GM12878 (cell line): ENCODE results near the gene ZNF423. TPM values are rescaled to one million over a fixed set of nuclear protein-coding genes. Genes with fewer than 3 reads are reported as not detected.

Experiments
- ATAC-seq: fragments of 200-7000 bp; cut with Tn5 transposase; 3 replicates; pipeline ENCODE4 v1.9.1; 2020; ENCODE audit warnings: mild to moderate bottlenecking, moderate library complexity
- BruUV-seq: library from RNA; stranded (reverse); fragments of 400-500 nt; replicated peaks from 2 replicates; lab custom pipeline; 2021; lab: Mats Ljungman, UMichigan
- CTCF ChIA-PET: fragments of 300-600 bp; sonication (Branson Sonifier 250); formaldehyde crosslinking; extraction: SDS; loops from one replicate; lab custom pipeline; 2021; ENCODE audit warnings: inconsistent platforms; lab: Yijun Ruan, JAX
- POLR2A ChIA-PET: fragments of 350-600 bp; formaldehyde crosslinking; extraction: SDS; loops from one replicate; lab custom pipeline; 2021; ENCODE audit warnings: inconsistent platforms; lab: Charles Lee
- RAD21 ChIA-PET: fragments of 300-600 bp; sonication (Branson Sonifier 250); formaldehyde crosslinking; loops from one replicate; lab custom pipeline; 2023; ENCODE audit warnings: antibody characterized with exemption; ENCODE audit not compliant: unreplicated experiment; lab: Charles Lee
- SMC1A ChIA-PET: fragments of 300-600 bp; sonication (Branson Sonifier 250); formaldehyde crosslinking; loops from one replicate; lab custom pipeline; 2023; ENCODE audit not compliant: unreplicated experiment, uncharacterized antibody; lab: Charles Lee
- DNase-seq: peaks from one replicate; pipeline ENCODE4 v3.0.0-alpha.2; 2011; ENCODE audit warnings: low read depth, low spot score
- FAIRE-seq: peaks from 3 replicates; lab custom pipeline; 2011; peaks lifted over from hg19 to GRCh38; lab: Jason Lieb, UNC
- H2AFZ ChIP-seq: 2 replicates; pipeline ENCODE4 v1.6.0; 2011; ENCODE audit warnings: low read depth, low read length, control low read depth; ENCODE audit not compliant: control insufficient read depth
- H3K27ac ChIP-seq: 2 replicates; pipeline ENCODE4 v1.5.1; 2011; ENCODE audit warnings: control low read depth; ENCODE audit not compliant: control insufficient read depth, insufficient read depth
- H3K27me3 ChIP-seq, 2 experiments: replicated peaks in 1 of 2; 2 replicates each; pipeline versions ENCODE4 v1.6.0 to v1.6.1; 2011; ENCODE audit warnings: low read length in 1 of 2; ENCODE audit not compliant: control insufficient read depth in 2 of 2, insufficient read depth in 2 of 2
- H3K36me3 ChIP-seq, 2 experiments: 2 replicates each; pipeline ENCODE4 v1.5.1; 2011; ENCODE audit warnings: low read length in 1 of 2; ENCODE audit not compliant: control insufficient read depth in 2 of 2, insufficient read depth in 2 of 2
- H3K4me1 ChIP-seq: 2 replicates; pipeline ENCODE4 v1.6.1; 2011; ENCODE audit warnings: mild to moderate bottlenecking, low read length, moderate library complexity, mixed read lengths; ENCODE audit not compliant: control insufficient read depth, insufficient read depth
- H3K4me2 ChIP-seq: 2 replicates; pipeline ENCODE4 v1.6.0; 2011; ENCODE audit warnings: control low read depth; ENCODE audit not compliant: control insufficient read depth, insufficient read depth
- H3K4me3 ChIP-seq: fragments of 200-600 bp; sonication (generic); 2 replicates; pipeline ENCODE4 v1.5.1; 2016
- H3K79me2 ChIP-seq: 2 replicates; pipeline ENCODE4 v1.6.0; 2011; ENCODE audit warnings: low read length; ENCODE audit not compliant: control insufficient read depth, insufficient read depth
- H3K9ac ChIP-seq: 2 replicates; pipeline ENCODE4 v1.8.0; 2011; ENCODE audit warnings: low read length, control low read depth, mixed read lengths; ENCODE audit not compliant: control insufficient read depth, insufficient read depth
- H3K9me3 ChIP-seq: replicated peaks from 3 replicates; pipeline ENCODE4 v1.5.1; 2011; ENCODE audit warnings: mild to moderate bottlenecking, low read length; ENCODE audit not compliant: control insufficient read depth, insufficient read depth
- H4K20me1 ChIP-seq: 2 replicates; pipeline ENCODE4 v1.6.0; 2011; ENCODE audit not compliant: control insufficient read depth, insufficient read depth
- CBX5 ChIP-seq: sonication (generic); IDR thresholded peaks from 2 replicates; pipeline ENCODE4 v1.6.1; 2016; ENCODE audit warnings: low read depth, moderate library complexity, mild to moderate bottlenecking, inconsistent platforms
- CREM ChIP-seq: IDR thresholded peaks from 2 replicates; pipeline ENCODE4 v1.6.1; 2014; ENCODE audit warnings: antibody characterized with exemption, low read depth
- IRF4 ChIP-seq: IDR thresholded peaks from 2 replicates; pipeline ENCODE4 v1.6.1; 2011; ENCODE audit warnings: low read depth, low read length
- MEF2A ChIP-seq: IDR thresholded peaks from 2 replicates; pipeline ENCODE4 v1.6.1; 2011; ENCODE audit warnings: low read depth, mild to moderate bottlenecking, low read length, moderate library complexity; ENCODE audit not compliant: insufficient read depth
- NFXL1 ChIP-seq: fragments of 450-650 bp; IDR thresholded peaks from 2 replicates; pipeline ENCODE4 v1.6.1; 2017; ENCODE audit warnings: antibody characterized with exemption, mild to moderate bottlenecking, borderline replicate concordance
- PML ChIP-seq: IDR thresholded peaks from 2 replicates; pipeline ENCODE4 v1.6.1; 2012; ENCODE audit warnings: low read length, inconsistent platforms
- POLR2AphosphoS5 ChIP-seq: IDR thresholded peaks from 2 replicates; pipeline ENCODE4 v1.6.1; 2011; ENCODE audit warnings: mild to moderate bottlenecking, low read length, inconsistent platforms
- RELA ChIP-seq: fragments of 450-650 bp; IDR thresholded peaks from 2 replicates; pipeline ENCODE4 v1.8.0; 2014; ENCODE audit warnings: borderline replicate concordance; ENCODE audit not compliant: partially characterized antibody
- RUNX3 ChIP-seq: IDR thresholded peaks from 2 replicates; pipeline ENCODE4 v1.6.1; 2012; ENCODE audit warnings: low read length, inconsistent platforms
- SMC3 ChIP-seq: IDR thresholded peaks from 2 replicates; pipeline ENCODE4 v1.6.1; 2011; ENCODE audit warnings: low read length, improper control_type of control experiment, borderline replicate concordance
- SREBF1 ChIP-seq: IDR thresholded peaks from 2 replicates; pipeline ENCODE4 v1.6.1; 2012; ENCODE audit warnings: mild to moderate bottlenecking, low read length
- STAT1 ChIP-seq: fragments of 450-650 bp; conservative IDR thresholded peaks from 2 replicates; pipeline ENCODE4 v1.6.1; 2014; ENCODE audit warnings: antibody characterized with exemption, mild to moderate bottlenecking
- ZSCAN29 ChIP-seq: fragments of 450-650 bp; IDR thresholded peaks from 2 replicates; pipeline ENCODE4 v1.6.1; 2017; ENCODE audit warnings: mild to moderate bottlenecking, moderate library complexity
- WGBS: methylation state at CpG from one replicate; pipeline ENCODE4 v1.1.6; 2016; ENCODE audit warnings: low lambda C conversion rate; ENCODE audit not compliant: insufficient replicate concordance, insufficient coverage; ENCODE audit errors: missing lambda C conversion rate; 5-methylcytosine and 5-hydroxymethylcytosine counted together
- in situ Hi-C: fragments of 300-500 bp; cut with MboI; formaldehyde crosslinking; loops from 9 replicates; pipeline ENCODE4 v1.14.3; 2018; ENCODE audit warnings: mixed read lengths
- intact Hi-C: fragments of 100-400 bp; cut with micrococcal nuclease; formaldehyde crosslinking; loops from one replicate; pipeline ENCODE4 v1.14.2; 2022; ENCODE audit not compliant: unreplicated experiment
- polyA plus RNA-seq, 11 experiments: library from polyadenylated mRNA; depleted of rRNA in 4 of 11; unstranded in 6 of 11; stranded (reverse) in 5 of 11; fragments of >200 nt; fragmentation: Nextera tagmentation in 4 of 11; fragmentation: Illumina TruSeq in 1 of 11; extraction: Ambion mirVana in 4 of 11; extraction: Trizol in 1 of 11; gene quantifications; 1 replicate in 1 of 11; 2 replicates in 10 of 11; pipeline versions ENCODE4 v1.2.1 to v1.2.3, GENCODE V29; 2011 to 2016; ENCODE audit warnings: inconsistent platforms in 2 of 11, missing spikeins in 2 of 11, low read depth in 1 of 11
- total RNA-seq, 4 experiments: library from RNA; depleted of rRNA in 3 of 4; stranded (reverse); fragments of >200 nt in 3 of 4; fragmentation: Illumina TruSeq in 1 of 4; extraction: Trizol in 1 of 4; gene quantifications; 2 replicates each; pipeline versions ENCODE4 v1.2.1 to v1.2.3, GENCODE V29; 2013 to 2021
- TF ChIP-seq, protein P1 (sequence below): fragments of 450-650 bp; IDR thresholded peaks from 2 replicates; pipeline ENCODE4 v1.6.1; 2017; ENCODE audit warnings: mild to moderate bottlenecking, moderate library complexity
- TF ChIP-seq, protein P2 (sequence below): IDR thresholded peaks from 2 replicates; pipeline ENCODE4 v1.6.1; 2011; ENCODE audit warnings: low read depth, mild to moderate bottlenecking, low read length, moderate library complexity, borderline replicate concordance; ENCODE audit errors: extremely low read depth
- TF ChIP-seq, protein P3 (sequence below): fragments of 450-650 bp; IDR thresholded peaks from 2 replicates; pipeline ENCODE4 v1.6.1; 2018; ENCODE audit warnings: mild to moderate bottlenecking, low read depth, moderate library complexity; ENCODE audit not compliant: partially characterized antibody

ZNF423 gene
- total and polyA plus RNA-seq, 10 of the 15 experiments (the other 5 are each of a cell fraction or from before 2014, with no cell fraction given): 0.03 to 0.64 (median 0.10) TPM

DNA sequence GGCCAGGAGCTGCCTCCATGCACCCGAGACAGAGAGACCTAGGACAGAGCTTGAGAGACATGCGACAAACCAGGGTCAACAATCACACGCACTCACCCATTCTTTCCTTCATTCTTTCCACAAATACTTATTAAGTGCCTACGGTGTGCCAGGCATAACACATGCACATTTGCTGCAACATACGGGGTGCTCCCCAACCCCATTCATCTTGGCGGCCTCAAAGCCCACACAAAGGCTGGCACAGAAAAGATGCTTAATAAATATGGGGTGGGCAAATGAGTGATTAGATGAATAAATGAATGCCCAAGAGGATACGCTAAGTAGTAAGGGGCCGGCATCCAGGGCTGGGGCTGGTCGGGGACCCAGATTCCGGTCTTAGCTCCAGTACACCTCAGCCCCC, 117.9 kb downstream of the ZNF423 start (continued):
- TF ChIP-seq, protein P1, sequence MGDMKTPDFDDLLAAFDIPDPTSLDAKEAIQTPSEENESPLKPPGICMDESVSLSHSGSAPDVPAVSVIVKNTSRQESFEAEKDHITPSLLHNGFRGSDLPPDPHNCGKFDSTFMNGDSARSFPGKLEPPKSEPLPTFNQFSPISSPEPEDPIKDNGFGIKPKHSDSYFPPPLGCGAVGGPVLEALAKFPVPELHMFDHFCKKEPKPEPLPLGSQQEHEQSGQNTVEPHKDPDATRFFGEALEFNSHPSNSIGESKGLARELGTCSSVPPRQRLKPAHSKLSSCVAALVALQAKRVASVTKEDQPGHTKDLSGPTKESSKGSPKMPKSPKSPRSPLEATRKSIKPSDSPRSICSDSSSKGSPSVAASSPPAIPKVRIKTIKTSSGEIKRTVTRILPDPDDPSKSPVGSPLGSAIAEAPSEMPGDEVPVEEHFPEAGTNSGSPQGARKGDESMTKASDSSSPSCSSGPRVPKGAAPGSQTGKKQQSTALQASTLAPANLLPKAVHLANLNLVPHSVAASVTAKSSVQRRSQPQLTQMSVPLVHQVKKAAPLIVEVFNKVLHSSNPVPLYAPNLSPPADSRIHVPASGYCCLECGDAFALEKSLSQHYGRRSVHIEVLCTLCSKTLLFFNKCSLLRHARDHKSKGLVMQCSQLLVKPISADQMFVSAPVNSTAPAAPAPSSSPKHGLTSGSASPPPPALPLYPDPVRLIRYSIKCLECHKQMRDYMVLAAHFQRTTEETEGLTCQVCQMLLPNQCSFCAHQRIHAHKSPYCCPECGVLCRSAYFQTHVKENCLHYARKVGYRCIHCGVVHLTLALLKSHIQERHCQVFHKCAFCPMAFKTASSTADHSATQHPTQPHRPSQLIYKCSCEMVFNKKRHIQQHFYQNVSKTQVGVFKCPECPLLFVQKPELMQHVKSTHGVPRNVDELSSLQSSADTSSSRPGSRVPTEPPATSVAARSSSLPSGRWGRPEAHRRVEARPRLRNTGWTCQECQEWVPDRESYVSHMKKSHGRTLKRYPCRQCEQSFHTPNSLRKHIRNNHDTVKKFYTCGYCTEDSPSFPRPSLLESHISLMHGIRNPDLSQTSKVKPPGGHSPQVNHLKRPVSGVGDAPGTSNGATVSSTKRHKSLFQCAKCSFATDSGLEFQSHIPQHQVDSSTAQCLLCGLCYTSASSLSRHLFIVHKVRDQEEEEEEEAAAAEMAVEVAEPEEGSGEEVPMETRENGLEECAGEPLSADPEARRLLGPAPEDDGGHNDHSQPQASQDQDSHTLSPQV: no peak
- TF ChIP-seq CBX5 (no peak), IRF4 (no peak), STAT1 (no peak), NFXL1 (no peak), PML (no peak), ZSCAN29 (no peak)
- TF ChIP-seq, protein P2, sequence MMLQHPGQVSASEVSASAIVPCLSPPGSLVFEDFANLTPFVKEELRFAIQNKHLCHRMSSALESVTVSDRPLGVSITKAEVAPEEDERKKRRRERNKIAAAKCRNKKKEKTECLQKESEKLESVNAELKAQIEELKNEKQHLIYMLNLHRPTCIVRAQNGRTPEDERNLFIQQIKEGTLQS: no peak

DNA sequence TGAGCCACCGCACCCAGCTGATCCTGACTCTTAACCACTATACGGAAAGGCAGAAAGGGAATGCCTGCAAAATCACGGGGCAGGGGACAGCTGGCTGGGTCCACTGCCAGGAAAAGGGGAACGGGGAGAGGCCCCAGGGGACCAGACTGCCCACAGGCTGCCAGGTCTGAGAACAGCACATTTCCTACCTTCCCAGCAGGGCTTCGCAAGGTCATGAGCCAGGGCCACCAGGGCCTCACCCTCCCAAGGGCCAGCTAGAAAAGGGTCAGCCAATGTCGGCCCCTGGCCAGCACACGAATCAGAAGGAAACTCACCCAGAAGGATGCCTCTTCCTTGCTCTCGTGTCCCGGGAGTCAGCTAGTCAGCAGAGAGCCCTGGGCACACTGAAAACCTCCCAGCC, 118.4 kb downstream of the ZNF423 start:
- Histone ChIP-seq H3K9me3 (no peaks in the 10 kb centered on the region), H3K9ac (no peak overlapping the region), H3K4me2 (no peak overlapping the region), H4K20me1 (no peaks in the 10 kb centered on the region), H3K4me3 (no peak overlapping the region), H2AFZ (no peak overlapping the region), H3K79me2 (no peaks in the 10 kb centered on the region), H3K27me3 (no peaks in the 10 kb centered on the region; a peak in 1 of 4 replicates), H3K36me3 (no peaks in the 10 kb centered on the region), H3K27ac (no peak overlapping the region), H3K4me1 (no peaks in the 10 kb centered on the region)
- in situ Hi-C loops: no loop called here
- no TSS peak for BruUV-seq
- ChIA-PET POLR2A (no interaction called here), CTCF (no interaction called here), RAD21 (no interaction called here), SMC1A (no interaction called here)
- DNase-seq (no peak), ATAC-seq (no peak), FAIRE-seq (no peak)
- intact Hi-C loops: no loop called here
- 39% methylated on average over 9 of the region's 9 CpGs for WGBS
- TF ChIP-seq SREBF1 (no peak), SMC3 (no peak), RELA (no peak), MEF2A (no peak), RUNX3 (no peak), PML (no peak), POLR2AphosphoS5 (no peak), CREM (no peak)
- TF ChIP-seq, protein P3, sequence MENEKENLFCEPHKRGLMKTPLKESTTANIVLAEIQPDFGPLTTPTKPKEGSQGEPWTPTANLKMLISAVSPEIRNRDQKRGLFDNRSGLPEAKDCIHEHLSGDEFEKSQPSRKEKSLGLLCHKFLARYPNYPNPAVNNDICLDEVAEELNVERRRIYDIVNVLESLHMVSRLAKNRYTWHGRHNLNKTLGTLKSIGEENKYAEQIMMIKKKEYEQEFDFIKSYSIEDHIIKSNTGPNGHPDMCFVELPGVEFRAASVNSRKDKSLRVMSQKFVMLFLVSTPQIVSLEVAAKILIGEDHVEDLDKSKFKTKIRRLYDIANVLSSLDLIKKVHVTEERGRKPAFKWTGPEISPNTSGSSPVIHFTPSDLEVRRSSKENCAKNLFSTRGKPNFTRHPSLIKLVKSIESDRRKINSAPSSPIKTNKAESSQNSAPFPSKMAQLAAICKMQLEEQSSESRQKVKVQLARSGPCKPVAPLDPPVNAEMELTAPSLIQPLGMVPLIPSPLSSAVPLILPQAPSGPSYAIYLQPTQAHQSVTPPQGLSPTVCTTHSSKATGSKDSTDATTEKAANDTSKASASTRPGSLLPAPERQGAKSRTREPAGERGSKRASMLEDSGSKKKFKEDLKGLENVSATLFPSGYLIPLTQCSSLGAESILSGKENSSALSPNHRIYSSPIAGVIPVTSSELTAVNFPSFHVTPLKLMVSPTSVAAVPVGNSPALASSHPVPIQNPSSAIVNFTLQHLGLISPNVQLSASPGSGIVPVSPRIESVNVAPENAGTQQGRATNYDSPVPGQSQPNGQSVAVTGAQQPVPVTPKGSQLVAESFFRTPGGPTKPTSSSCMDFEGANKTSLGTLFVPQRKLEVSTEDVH: no peak
